Measurements from ENCODE around the gene WDR7.

The WDR7 gene

GRCh38 chr18:56897122-56897521 lies 246.0 kb downstream of the WDR7 start:
- no peak for DNase-seq

GRCh38 chr18:56899660-56900059 lies 248.5 kb downstream of the WDR7 start:
- DNase-seq: no peak

- no peak for DNase-seq
Observed at GRCh38 chr18:56900195-56901094, 249.3 kb downstream of the WDR7 start.

- no peak for DNase-seq
Observed at GRCh38 chr18:56901919-56902318, 250.8 kb downstream of the WDR7 start.

- DNase-seq: no peak
Observed at GRCh38 chr18:56902653-56903052, 251.5 kb downstream of the WDR7 start.

- DNase-seq: no peak
Observed at GRCh38 chr18:56903686-56904085, 252.5 kb downstream of the WDR7 start.

- DNase-seq: no peak
Observed at GRCh38 chr18:56907771-56908170, 256.6 kb downstream of the WDR7 start.

- DNase-seq: no peak
Observed at GRCh38 chr18:56910237-56910636, 259.1 kb downstream of the WDR7 start.

- DNase-seq: no peak
Observed at GRCh38 chr18:56910967-56911366, 259.8 kb downstream of the WDR7 start.

GRCh38 chr18:56913941-56914340 lies 262.8 kb downstream of the WDR7 start:
- DNase-seq: no peak

- DNase-seq: no peak
Observed at GRCh38 chr18:56919190-56919589, 268.0 kb downstream of the WDR7 start.

- DNase-seq: no peak
Observed at GRCh38 chr18:56921896-56922480, 270.8 kb downstream of the WDR7 start.

GRCh38 chr18:56926734-56927133 lies 275.6 kb downstream of the WDR7 start:
- DNase-seq: no peak

GRCh38 chr18:56927786-56928185 lies 276.6 kb downstream of the WDR7 start:
- no peak for DNase-seq

- DNase-seq: no peak
Observed at GRCh38 chr18:56929886-56930285, 278.7 kb downstream of the WDR7 start.

GRCh38 chr18:56933472-56933871 lies 282.3 kb downstream of the WDR7 start:
- no peak for DNase-seq

GRCh38 chr18:56934131-56934530 lies 283.0 kb downstream of the WDR7 start:
- no peak for DNase-seq

GRCh38 chr18:56934906-56935305 lies 283.7 kb downstream of the WDR7 start:
- no peak for DNase-seq

GRCh38 chr18:56935434-56936040 lies 284.4 kb downstream of the WDR7 start:
- DNase-seq: no peak

GRCh38 chr18:56936457-56936856 lies 285.3 kb downstream of the WDR7 start:
- DNase-seq: no peak

- no peak for DNase-seq
Observed at GRCh38 chr18:56937874-56938430, 286.8 kb downstream of the WDR7 start.

- DNase-seq: no peak
Observed at GRCh38 chr18:56945171-56946083, 294.3 kb downstream of the WDR7 start.

GRCh38 chr18:56947236-56947635 lies 296.1 kb downstream of the WDR7 start:
- no peak for DNase-seq
